GM21423 (cell line): ENCODE data around the gene LDHD.

Source experiments
- ATAC-seq: cut with Tn5 transposase; IDR thresholded peaks from one replicate; pipeline ENCODE4 v1.9.1; 2021; ENCODE audit warnings: mild to moderate bottlenecking, moderate library complexity; ENCODE audit not compliant: unreplicated experiment

Gene LDHD

DNA sequence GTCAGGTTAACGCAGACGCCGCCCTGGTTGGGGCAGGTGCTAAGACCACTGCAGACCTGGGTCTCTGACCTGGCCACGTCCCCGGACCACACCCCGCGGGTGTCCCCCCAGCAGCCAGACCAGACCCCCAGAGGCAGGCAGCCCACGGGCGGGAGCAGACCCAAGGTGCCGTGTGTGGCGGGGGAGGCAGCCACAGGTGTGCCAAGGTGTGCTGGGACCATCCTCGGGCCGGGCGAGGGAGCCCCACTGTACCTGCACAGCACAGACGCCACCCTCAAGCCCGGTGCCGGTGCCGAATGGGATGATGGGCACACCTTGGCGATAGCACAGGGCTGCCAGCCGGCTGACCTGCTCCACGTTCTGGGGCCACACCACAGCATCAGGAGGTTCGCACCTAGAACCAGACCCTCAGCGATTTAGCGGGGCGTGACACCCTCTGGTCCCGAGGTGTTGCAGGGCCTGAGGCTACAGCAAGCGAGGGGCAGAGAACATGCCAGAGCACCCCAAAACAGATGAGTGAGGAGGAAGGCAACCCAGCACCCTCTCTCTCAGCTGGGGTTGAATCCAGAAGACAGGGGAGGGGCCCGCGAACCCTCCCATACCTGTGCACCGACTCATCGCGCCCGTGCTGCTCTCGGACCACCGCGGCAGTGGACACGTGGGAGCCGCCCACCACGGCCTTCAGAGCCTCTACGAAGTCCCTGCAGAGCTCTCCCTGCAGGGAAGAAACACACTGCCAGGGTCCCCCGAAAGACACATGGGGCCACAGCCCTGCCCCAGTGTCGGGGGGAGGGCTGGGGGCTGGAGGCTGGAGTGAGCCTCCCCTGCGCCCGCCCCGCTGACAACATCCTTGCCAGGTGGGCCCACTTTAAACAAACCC, 1.4 kb downstream of the LDHD start:
- ATAC-seq, result no peak

DNA sequence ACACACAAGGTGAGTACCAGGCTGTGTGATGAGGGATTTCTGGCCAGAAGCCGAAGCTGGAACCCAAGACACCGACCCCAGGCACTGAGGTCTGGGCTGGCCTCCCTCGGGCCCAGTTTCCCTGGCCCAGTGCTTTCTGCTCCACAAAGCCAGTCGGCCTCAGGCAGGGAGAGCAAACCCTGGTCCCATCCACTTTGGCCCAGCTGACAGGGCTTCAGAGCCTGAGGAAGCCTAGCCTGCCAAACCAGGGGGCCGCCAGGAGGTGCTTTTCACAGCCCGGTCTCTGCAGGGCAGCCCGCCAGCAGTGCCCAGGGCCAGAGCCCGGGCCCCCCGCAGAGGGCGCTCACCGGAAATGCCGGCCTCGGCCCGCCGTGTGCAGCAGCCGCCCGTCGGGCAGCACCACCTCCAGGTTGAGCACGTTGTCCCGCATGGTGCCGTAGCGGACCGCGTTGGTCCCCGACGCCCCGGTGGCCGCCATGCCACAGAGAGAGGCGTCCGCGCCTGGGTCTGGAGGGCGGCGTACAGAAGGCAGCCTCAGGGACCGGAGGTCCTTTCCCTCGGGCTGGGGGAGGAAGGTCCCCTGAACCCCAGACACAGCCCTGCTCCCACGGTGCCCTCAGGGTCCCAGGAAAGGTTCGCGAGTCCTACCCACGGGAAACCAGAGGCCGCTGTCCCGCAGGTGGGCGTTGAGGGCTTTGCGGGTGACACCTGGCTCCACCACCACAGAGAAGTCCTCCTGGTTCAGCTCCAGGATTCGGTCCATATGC, 2.2 kb downstream of the LDHD start:
- ATAC-seq, result no peak

DNA sequence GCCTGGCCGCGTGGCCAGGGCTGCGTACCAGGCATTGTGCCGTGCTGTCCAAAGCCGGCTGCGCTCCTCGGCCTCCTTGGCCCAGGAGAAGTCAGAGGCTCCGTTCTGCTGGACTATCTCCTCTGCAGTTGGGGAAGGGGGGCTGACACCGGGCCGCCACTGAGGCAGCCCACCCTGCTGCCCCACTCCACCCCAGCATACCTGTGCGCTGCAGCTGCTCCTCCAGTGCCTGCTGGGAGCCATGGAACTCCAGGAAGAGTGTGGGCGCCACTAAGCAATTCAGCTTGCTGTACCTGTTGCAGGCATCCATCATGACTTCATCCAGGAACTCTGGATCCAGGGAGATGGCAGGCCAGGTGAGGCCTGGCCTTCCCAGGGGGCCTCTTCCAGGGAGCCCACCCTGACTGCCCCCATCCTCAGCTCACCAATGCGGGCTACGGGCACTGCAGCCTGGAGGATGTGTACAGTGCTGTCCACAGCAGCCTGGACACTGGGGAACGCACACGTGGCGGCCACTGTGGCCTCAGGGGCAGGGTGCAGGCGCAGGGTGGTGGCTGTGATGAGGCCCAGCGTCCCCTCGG, 2.9 kb downstream of the LDHD start:
- ATAC-seq, result no peak

DNA sequence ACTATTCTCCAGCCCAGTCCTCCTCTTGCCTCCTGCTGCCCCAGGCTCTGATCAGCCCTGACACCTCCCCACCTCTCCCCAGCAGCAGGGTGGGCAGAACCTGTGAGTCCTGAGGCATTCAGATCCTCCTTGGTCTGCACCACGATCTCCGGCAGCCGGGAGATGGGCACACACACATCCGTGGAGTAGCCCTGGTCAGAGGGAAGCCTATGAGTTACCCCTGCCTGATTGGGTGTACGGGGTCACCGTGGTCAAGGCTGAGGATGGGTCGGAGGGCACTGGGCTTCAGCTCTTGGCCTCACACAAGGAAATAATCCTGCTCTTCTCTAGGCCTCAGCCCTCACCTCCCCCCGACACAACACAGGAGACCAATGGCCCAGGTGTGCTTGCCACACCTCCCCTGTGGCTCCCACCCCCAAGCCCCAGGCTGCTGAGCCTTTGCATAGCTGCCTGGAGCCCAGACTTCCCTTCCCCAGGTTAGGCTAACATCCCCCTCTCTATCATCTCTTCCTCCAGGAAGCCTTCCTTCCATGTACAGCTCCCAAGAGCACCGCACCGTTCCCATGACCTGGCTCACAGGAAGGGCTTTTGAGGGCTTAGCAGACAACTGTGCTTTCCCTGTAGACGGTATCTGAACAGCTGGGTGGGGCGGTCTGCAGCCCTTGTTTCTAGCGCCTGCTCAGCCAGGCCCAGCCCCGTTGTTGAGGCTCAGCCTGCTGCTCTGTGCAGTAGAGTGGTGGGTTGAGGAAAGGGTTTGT, 3.7 kb downstream of the LDHD start:
- no peak for ATAC-seq

DNA sequence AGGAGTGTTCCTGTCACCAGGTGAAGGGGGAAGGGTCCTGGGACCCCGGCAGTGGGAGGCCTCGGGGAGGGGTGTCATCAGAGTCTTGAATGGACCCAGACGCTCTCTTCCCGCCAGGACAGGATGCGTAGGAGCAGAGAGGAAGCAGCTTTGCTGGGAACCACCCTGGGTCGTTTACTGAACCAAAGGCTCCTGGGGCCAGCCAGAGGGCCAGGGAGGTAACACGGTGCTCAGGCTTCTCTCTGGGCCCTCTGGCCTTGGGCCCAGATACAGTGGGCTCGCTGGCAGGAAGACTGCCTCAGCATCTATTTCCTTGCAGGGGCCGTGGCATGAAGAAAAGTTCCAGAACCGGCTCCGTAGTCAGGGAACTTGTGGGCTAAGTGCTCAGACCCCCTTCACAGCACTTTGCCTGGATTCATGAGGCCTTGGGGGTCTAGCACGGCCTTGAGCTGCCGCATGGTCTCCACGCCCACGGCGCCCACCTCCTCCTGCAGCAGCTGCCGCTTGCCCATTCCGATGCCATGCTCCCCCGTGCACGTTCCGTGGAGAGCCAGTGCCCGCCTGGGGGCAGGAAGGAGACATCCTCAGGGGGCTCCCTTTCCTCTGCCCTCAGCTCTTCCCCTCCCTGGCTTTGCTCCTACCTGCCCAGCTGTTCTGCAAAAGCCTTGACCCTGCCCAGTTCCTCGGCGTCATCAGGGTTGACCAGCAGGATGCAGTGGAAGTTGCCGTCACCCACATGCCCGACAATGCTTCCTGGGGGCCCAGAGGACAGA, 4.4 kb downstream of the LDHD start:
- ATAC-seq, result no peak

DNA sequence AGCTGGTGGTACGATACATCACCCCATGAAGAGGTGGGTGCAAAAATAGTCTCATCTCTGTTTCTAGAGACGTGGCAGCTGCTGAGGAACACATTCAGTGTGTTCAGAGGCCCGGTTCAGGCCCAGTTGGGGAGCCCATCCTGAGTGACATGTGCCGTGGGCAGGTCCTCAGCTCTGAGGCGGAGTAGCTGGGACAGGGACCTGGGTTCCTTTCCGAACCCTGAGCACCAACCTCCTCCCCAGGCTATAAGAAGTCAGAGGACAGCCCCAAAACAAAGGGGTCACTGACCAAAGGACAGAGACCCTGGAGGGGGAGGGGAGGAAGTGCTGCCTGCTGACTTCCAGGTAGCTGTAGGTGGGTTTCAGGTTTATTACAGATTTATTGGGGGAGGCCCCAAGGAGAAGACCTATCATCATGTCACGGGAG, 5.1 kb downstream of the LDHD start:
- no peak for ATAC-seq

DNA sequence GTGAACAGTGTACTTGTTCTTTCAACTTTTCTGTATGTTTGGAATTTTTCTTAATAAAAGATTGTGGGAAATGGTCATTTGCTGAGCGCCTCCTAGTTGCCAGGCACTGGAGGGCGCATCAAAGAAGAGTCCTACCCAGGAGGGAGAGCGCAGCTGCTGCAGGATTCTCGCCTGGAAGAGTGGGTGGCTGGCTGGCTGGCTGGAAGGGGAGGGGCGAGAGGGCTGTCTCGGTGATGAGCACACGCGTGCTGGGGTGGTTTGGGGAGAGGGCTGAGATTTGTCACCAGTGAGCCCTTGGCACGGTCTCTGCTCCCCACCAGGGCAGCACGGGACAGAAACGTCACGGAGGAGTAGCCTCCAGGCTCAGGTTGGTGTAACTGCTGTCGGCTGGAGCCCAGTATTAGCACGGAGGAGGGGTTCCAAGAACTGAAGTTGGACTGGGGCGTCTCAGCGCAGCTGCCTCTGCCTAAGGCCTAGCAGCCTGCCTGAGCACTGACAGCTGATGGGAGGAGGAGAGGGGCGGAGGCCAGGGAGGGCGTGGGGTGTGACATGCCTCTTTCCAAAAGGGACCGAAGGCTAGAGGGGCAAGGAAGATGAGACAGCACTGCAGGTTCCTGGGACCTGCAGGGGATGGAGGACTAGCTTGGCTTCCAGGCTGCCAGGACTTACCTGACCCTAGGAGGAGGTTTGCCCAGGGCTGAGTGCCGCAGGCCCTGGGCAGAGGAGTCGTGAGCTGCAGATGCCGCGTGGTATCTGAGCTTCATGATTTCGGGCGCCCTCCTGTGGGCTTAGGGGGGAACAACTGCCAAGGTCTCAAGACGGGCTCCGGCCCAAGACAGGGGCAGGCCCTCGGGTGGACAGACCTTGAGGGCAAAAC, 5.7 kb downstream of the LDHD start:
- peak; percentile 63 for ATAC-seq

DNA sequence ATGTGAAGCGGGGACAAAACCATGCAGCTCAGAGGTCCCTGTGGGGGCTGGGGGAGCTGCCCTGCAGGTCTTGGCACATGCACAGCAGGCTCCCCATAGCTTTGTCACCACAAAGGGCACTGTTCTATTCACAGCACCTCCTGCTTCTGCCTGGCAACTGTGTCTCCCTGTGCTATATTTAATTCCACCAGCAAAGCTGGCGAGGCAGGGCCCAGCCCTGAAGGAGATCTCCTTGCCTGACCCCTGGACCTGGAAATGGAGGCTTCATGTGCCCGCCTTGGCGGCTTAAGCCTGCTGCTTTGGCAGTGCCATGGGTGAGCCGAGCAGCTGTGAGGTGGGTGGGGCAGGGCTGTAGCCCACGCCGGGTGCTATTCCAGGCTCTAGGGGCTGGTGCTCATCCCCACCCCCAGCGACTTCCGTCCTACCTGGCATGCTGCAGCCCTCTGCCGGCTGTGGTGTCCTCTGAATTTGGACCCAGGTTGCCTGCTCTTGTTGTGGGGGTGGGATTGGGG, 6.8 kb downstream of the LDHD start:
- ATAC-seq, result no peak

DNA sequence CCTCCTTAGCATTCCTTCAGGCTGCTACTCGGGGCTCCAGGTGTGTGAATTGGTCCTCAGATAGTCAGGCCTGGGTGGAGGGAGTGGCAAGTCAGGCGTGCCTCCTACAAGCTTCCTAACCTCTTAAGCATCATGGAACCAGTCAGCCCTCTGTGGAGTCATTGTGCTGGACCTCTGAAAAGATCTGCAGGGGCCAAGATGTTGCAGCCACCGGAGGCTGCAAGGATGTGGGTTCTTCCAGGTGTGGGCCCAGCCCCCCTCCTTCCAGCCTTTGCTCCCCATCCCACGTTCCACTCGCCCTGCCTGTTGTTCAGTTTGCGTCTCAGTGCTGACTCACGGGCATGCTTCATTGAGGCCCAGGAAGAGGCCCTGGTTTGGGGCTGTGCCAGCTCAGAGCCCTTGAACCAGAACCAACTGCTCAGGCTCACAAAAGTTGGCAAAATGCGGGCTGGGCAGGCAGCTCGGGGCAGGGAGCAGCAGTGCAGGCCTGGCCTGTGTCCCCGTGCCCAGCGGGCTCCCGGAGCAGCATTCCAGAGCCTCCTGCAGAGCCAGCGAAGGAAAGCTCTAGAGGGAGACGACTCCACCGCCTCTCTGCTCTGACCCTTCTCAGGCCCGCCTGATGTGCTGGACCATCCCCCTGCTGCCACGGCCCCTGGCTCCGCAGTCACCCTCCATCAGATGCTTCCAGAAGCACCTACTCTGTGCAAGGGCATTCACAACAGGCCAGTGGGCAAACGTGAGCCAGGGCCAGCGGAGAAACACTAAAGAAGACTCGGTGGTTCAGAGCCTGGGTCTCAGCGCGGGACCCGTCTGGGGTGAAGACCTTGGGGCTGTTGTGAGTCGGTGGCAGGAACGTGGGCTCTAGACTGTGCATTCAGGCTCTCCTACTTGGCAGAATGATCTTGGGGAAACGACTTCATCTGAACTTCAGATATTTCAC, 7.5 kb downstream of the LDHD start:
- peak; percentile 36 for ATAC-seq

DNA sequence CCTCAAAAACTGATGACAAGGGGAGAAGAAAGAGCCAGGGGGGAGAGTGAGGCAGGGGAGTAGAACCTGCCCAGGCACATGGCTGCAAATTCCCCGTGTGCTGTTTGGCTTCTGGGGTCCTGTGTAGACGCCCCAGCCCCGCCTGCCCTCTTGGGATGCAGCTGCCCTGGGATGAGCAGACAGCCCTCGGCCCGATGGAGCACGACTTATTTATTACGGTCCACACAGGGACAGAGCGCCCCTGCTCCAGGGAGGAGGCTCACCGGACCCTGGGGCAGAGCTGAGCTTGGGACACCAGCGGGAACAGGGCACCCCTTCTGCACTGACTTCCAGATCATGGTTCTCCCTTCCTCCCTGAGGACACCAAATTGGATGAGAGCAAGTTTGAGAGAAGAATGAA, 9.1 kb downstream of the LDHD start:
- ATAC-seq, result no peak

DNA sequence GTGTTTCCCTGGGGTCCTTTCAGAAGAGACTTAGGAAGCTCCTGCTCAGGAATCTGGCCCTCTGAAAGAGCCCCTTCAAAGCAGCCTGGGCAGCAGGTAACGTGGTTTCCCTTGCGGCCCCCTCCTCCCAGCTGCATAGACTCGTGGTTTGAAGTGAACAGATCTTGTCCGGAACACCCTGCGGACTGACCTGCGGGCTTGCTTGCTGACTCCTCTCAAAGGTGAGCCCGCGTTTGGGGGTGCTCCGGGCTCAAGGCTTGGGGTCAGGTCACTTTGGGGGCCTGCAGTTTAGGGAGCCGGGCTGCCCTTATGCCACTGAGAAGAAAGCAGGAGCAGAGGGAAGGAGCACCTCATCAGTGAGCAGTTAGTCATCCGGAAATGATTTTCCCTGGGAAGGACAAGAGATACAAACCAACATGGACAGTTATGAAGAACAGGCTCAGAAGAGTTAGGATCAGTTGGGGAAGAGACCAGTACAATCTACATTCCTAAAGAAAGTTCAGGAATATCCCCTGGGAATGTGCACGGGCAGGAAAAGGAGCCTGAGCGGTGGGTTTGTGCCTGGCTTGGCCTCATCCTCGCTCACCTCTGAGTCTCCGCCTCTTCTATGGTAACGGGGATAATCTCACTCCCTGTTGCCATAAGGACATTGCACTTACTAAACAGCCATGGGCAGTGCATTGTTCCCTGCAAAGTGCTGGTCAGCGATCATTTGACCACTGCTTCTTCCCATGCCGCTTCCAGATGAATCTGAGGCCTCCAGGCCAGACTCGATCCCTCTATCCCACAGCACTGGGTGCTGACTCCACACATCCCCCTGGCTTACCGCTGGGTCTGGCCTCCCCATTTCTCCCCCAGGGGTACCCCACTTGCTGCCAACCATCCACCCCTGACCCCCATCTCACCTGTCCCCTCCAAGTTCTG, 10.0 kb downstream of the LDHD start:
- no peak for ATAC-seq

DNA sequence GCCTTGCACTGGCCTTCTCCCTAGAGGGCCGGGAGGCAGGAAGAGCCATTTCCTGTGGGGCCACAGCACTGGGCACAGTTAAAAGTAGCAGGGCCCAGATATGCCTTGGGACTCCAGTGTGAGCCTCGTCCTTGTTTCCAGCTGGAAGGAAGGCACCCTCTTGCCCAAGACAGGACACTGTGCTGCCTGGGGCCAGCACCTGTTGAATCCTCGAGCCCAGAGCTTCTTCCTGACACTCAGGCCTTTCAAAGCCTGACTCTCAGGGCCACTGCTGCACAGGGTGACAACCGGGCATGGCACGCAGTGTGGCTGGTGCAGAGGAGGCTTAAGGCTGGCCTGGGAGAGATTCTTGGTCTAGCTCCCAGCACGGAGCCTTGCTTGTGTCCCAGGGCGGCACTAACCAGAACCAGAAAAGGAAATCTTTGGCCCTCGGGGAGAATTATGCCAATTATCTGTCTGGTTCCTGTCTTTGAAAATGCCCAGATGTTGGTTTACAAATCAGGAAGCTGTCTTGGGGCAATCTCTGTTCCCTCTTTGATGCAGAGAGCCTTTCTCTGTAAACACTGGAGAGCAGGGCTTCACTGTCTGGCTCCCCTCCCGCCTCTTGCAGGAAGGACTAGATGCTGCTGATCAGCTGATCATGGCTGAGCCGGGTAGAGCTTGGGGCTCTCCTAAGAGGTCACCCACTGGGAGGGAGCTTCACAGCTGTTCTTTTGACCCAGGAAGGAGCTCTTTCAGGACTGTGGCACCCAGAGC, 11.1 kb downstream of the LDHD start:
- no peak for ATAC-seq

DNA sequence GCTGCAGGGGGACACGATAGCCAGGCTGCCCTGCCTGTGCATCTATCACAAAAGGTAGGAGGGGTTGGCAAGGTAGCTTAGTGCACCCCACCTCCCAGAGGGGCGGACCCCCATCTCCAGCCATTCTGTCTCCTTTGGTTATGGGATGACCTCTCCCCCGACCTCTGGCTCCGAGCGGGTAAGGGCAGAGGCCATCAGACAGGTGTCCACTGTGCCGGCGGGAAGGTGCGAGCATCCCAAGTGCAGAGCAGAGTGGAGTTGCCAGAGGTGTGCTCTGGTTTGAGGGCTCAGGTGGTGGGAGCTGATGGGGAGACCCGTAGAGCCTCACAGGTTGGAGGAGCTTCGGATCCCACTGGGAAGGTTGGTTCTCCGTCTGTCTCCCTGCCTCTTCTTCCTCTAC, 11.7 kb downstream of the LDHD start:
- no peak for ATAC-seq

DNA sequence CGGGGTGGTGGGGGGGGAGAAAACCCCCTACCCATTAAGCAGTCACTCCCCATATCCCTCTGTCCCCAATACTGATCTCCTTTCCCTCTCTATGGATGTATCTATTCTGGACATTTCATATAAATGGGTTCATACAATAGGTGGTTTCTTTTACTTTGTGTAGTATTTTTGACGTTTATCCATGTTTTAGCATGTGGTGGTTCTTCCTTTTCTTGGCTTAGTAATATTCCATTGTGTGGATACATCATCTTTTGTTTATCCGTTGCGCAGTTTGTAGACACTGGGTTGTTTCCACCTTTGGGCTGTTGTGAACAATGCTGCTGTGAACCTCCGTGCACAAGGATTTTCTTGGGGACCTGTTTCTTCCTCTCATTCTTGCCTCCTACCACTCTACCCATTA, 12.6 kb downstream of the LDHD start:
- ATAC-seq, result no peak

DNA sequence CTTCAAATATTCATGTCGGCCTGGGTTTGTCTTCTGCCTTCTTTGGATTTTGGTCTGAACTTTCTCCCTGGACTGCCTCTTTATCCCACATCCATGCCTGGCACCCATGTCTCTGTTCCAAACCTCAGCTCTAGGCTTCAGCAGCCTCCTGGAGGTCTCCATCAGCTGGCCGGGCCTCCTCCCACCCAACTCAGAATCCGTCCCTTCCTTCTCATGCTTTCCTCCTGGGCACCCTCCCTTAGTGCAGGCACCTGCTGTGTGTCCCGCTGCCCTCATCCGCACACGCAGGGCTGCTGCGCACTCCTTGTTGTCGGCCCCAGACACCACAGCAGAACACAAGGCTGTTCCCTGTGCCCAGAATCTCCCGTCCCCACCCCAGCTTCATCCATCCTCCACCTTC, 14.0 kb downstream of the LDHD start:
- ATAC-seq, result no peak

DNA sequence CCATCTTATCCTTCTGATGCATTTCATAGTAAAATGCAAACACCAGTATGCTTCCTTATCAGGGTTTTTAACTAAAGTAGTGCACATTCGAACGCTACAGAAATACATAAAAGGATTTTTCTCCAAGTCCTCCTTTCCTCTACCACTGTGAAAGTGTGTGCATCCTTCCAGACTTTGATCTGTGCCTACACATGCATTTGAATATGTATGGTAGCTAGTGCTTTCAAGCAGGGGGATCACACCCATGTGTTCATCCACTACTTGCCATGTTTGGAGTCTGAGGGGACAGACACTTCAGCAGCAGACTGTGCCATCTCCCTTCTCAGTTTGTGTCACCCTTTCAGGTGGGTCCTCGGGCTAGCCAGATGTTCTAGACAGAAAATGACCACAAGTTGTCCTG, 14.9 kb downstream of the LDHD start:
- no peak for ATAC-seq
